ENCODE results near the gene WSB1.

Gene WSB1

GRCh38 chr17:27319541-27320221 is 25.8 kb downstream of the WSB1 start:
- Histone ChIP-seq H2BK120ac (ENCODE audit: low read depth, low read length) (no peak overlapping the region), H3K14ac (ENCODE audit: low read length in 2 of 2) (no peak overlapping the region), H4K8ac (ENCODE audit: low read length) (no peak overlapping the region), H2AFZ (ENCODE audit: low read depth, low read length) (no peak overlapping the region), H2BK5ac (ENCODE audit: low read depth, low read length, poor library complexity, severe bottlenecking) (no peak overlapping the region), H2AK5ac (ENCODE audit: low read length, severe bottlenecking) (no peak overlapping the region), H3K4me2 (ENCODE audit: low read length, poor library complexity, severe bottlenecking) (no peak overlapping the region), H3K23ac (ENCODE audit: low read length in 2 of 2) (no peak overlapping the region), H3K27me3 (ENCODE audit: control insufficient read depth in 1 of 2, insufficient read depth in 1 of 2, low read length in 2 of 2) (no peaks in the 10 kb centered on the region), H3K36me3 (ENCODE audit: control insufficient read depth in 1 of 2, insufficient read depth in 2 of 2, low read depth in 1 of 2, low read length in 2 of 2) (peaks cover 30 to 35% of the 10 kb centered on the region in 2 experiments), H3K9ac (ENCODE audit: low read length) (no peak overlapping the region), H3K18ac (ENCODE audit: low read depth in 1 of 2, low read length in 2 of 2) (no peak overlapping the region), H3K4me1 (ENCODE audit: control insufficient read depth, insufficient read depth, low read depth, low read length) (peaks cover 13% of the 10 kb centered on the region), H3K27ac (ENCODE audit: low read length, poor library complexity, severe bottlenecking) (no peak overlapping the region), H3K4me3 (ENCODE audit: insufficient read depth in 1 of 2, low read depth in 1 of 2, low read length in 2 of 2) (no peak overlapping the region), H3K9me3 (ENCODE audit: control insufficient read depth, low read length) (no peaks in the 10 kb centered on the region), H3K79me1 (replicated peaks; ENCODE audit: low read length, poor library complexity, severe bottlenecking) (peaks cover 10% of the 10 kb centered on the region), H3K4ac (ENCODE audit: low read depth in 1 of 2, low read length in 2 of 2) (no peak overlapping the region), H2BK12ac (ENCODE audit: low read length in 2 of 2) (no peak overlapping the region), H4K91ac (ENCODE audit: low read length) (no peak overlapping the region), H2BK15ac (ENCODE audit: low read depth, poor library complexity, severe bottlenecking) (no peak overlapping the region)
- peak; percentile 15 for DNase-seq
- 94% methylated on average over 4 of the region's 4 CpGs for WGBS

GRCh38 chr17:27320222-27320560 is 26.3 kb downstream of the WSB1 start:
- Histone ChIP-seq H3K36me3 (ENCODE audit: control insufficient read depth in 1 of 2, insufficient read depth in 2 of 2, low read depth in 1 of 2, low read length in 2 of 2) (peaks cover 29 to 30% of the 10 kb centered on the region in 2 experiments), H3K18ac (ENCODE audit: low read depth in 1 of 2, low read length in 2 of 2) (no peak overlapping the region), H3K4me2 (ENCODE audit: low read length, poor library complexity, severe bottlenecking) (no peak overlapping the region), H2BK15ac (ENCODE audit: low read depth, poor library complexity, severe bottlenecking) (no peak overlapping the region), H3K4ac (ENCODE audit: low read depth in 1 of 2, low read length in 2 of 2) (no peak overlapping the region), H4K91ac (ENCODE audit: low read length) (no peak overlapping the region), H3K79me1 (replicated peaks; ENCODE audit: low read length, poor library complexity, severe bottlenecking) (peaks cover 10% of the 10 kb centered on the region), H2AK5ac (ENCODE audit: low read length, severe bottlenecking) (no peak overlapping the region), H3K4me3 (ENCODE audit: insufficient read depth in 1 of 2, low read depth in 1 of 2, low read length in 2 of 2) (no peak overlapping the region), H2BK120ac (ENCODE audit: low read depth, low read length) (no peak overlapping the region), H3K23ac (ENCODE audit: low read length in 2 of 2) (no peak overlapping the region), H3K14ac (ENCODE audit: low read length in 2 of 2) (no peak overlapping the region), H3K9ac (ENCODE audit: low read length) (no peak overlapping the region), H3K9me3 (ENCODE audit: control insufficient read depth, low read length) (no peaks in the 10 kb centered on the region), H2BK12ac (ENCODE audit: low read length in 2 of 2) (no peak overlapping the region), H4K8ac (ENCODE audit: low read length) (no peak overlapping the region), H3K27me3 (ENCODE audit: control insufficient read depth in 1 of 2, insufficient read depth in 1 of 2, low read length in 2 of 2) (no peaks in the 10 kb centered on the region), H3K4me1 (ENCODE audit: control insufficient read depth, insufficient read depth, low read depth, low read length) (peaks cover 11% of the 10 kb centered on the region), H2BK5ac (ENCODE audit: low read depth, low read length, poor library complexity, severe bottlenecking) (no peak overlapping the region), H3K27ac (ENCODE audit: low read length, poor library complexity, severe bottlenecking) (no peak overlapping the region), H2AFZ (ENCODE audit: low read depth, low read length) (no peak overlapping the region)
- 92% methylated on average over 4 of the region's 4 CpGs for WGBS
- DNase-seq = no peak

- Histone ChIP-seq H2BK120ac (ENCODE audit: low read depth, low read length) (no peak overlapping the region), H2BK15ac (ENCODE audit: low read depth, poor library complexity, severe bottlenecking) (no peak overlapping the region), H3K9ac (ENCODE audit: low read length) (no peak overlapping the region), H3K18ac (ENCODE audit: low read depth in 1 of 2, low read length in 2 of 2) (no peak overlapping the region), H3K27ac (ENCODE audit: low read length, poor library complexity, severe bottlenecking) (no peak overlapping the region), H3K36me3 (ENCODE audit: control insufficient read depth in 1 of 2, insufficient read depth in 2 of 2, low read depth in 1 of 2, low read length in 2 of 2) (peaks cover 18 to 25% of the 10 kb centered on the region in 2 experiments), H2BK12ac (ENCODE audit: low read length in 2 of 2) (no peak overlapping the region), H2BK5ac (ENCODE audit: low read depth, low read length, poor library complexity, severe bottlenecking) (no peak overlapping the region), H2AFZ (ENCODE audit: low read depth, low read length) (no peak overlapping the region), H2AK5ac (ENCODE audit: low read length, severe bottlenecking) (peak overlapping the region; percentile 47), H3K4me1 (ENCODE audit: control insufficient read depth, insufficient read depth, low read depth, low read length) (peaks cover 7% of the 10 kb centered on the region), H3K4ac (ENCODE audit: low read depth in 1 of 2, low read length in 2 of 2) (no peak overlapping the region), H3K4me3 (ENCODE audit: insufficient read depth in 1 of 2, low read depth in 1 of 2, low read length in 2 of 2) (no peak overlapping the region), H3K4me2 (ENCODE audit: low read length, poor library complexity, severe bottlenecking) (no peak overlapping the region), H3K14ac (ENCODE audit: low read length in 2 of 2) (no peak overlapping the region), H4K8ac (ENCODE audit: low read length) (no peak overlapping the region), H3K23ac (ENCODE audit: low read length in 2 of 2) (no peak overlapping the region), H4K91ac (ENCODE audit: low read length) (no peak overlapping the region), H3K27me3 (ENCODE audit: control insufficient read depth in 1 of 2, insufficient read depth in 1 of 2, low read length in 2 of 2) (no peaks in the 10 kb centered on the region), H3K9me3 (ENCODE audit: control insufficient read depth, low read length) (no peaks in the 10 kb centered on the region), H3K79me1 (replicated peaks; ENCODE audit: low read length, poor library complexity, severe bottlenecking) (peaks cover 7% of the 10 kb centered on the region)
- no peak for DNase-seq
- 97% methylated on average over 2 of the region's 2 CpGs for WGBS
These were observed 27.5 kb downstream of the WSB1 start for GRCh38 chr17:27321372-27321771.

- no peak for DNase-seq
- WGBS = 95% methylated on average over 1 of the region's 1 CpG
- no peak overlapping the region for H3K4me3 ChIP-seq (ENCODE audit: insufficient read depth in 1 of 2, low read depth in 1 of 2, low read length in 2 of 2)
These were observed 28.1 kb downstream of the WSB1 start for GRCh38 chr17:27322026-27322425.

More at GRCh38 chr17:27322026-27322425, 28.1 kb downstream of the WSB1 start:
- Histone ChIP-seq H4K91ac (ENCODE audit: low read length) (no peak overlapping the region), H2BK12ac (ENCODE audit: low read length in 2 of 2) (no peak overlapping the region), H2BK5ac (ENCODE audit: low read depth, low read length, poor library complexity, severe bottlenecking) (no peak overlapping the region), H3K36me3 (ENCODE audit: control insufficient read depth in 1 of 2, insufficient read depth in 2 of 2, low read depth in 1 of 2, low read length in 2 of 2) (peaks cover 12 to 21% of the 10 kb centered on the region in 2 experiments), H3K27ac (ENCODE audit: low read length, poor library complexity, severe bottlenecking) (no peak overlapping the region), H3K4me2 (ENCODE audit: low read length, poor library complexity, severe bottlenecking) (no peak overlapping the region), H3K9me3 (ENCODE audit: control insufficient read depth, low read length) (no peaks in the 10 kb centered on the region), H2BK120ac (ENCODE audit: low read depth, low read length) (no peak overlapping the region), H3K4ac (ENCODE audit: low read depth in 1 of 2, low read length in 2 of 2) (no peak overlapping the region), H3K14ac (ENCODE audit: low read length in 2 of 2) (no peak overlapping the region), H3K27me3 (ENCODE audit: control insufficient read depth in 1 of 2, insufficient read depth in 1 of 2, low read length in 2 of 2) (no peaks in the 10 kb centered on the region), H3K4me1 (ENCODE audit: control insufficient read depth, insufficient read depth, low read depth, low read length) (peaks cover 7% of the 10 kb centered on the region), H3K18ac (ENCODE audit: low read depth in 1 of 2, low read length in 2 of 2) (no peak overlapping the region), H3K79me1 (replicated peaks; ENCODE audit: low read length, poor library complexity, severe bottlenecking) (peaks cover 6% of the 10 kb centered on the region), H4K8ac (ENCODE audit: low read length) (no peak overlapping the region), H3K23ac (ENCODE audit: low read length in 2 of 2) (no peak overlapping the region), H2BK15ac (ENCODE audit: low read depth, poor library complexity, severe bottlenecking) (no peak overlapping the region), H2AFZ (ENCODE audit: low read depth, low read length) (no peak overlapping the region), H2AK5ac (ENCODE audit: low read length, severe bottlenecking) (no peak overlapping the region), H3K9ac (ENCODE audit: low read length) (no peak overlapping the region)

Data from mesenchymal stem cell (in vitro differentiated cells and primary cell).